Measurements from ENCODE around the gene TNFRSF4.

GRCh38 chr1:1241588-1242219, 27.8 kb upstream of the TNFRSF4 start:
- TF ChIP-seq ASH1L (IDR thresholded peaks at IDR 0.05; ENCODE audit: borderline replicate concordance, low read depth, partially characterized antibody) (no peak), CHD4 (IDR thresholded peaks at IDR 0.05; ENCODE audit: insufficient read depth, insufficient replicate concordance, low read depth, low read length, poor library complexity, severe bottlenecking) (no peak), FOXA1 (IDR thresholded peaks at IDR 0.05; ENCODE audit: borderline replicate concordance) (no peak), CTCF (IDR thresholded peaks at IDR 0.05 in 2 of 3, conservative IDR thresholded peaks at IDR 0.05 in 1 of 3; ENCODE audit: insufficient read depth in 2 of 3, low read depth in 1 of 3, low read length in 3 of 3) (no peak), OTX1 (CRISPR knock-in tag; IDR thresholded peaks at IDR 0.05) (no peak), ZBTB7A (IDR thresholded peaks at IDR 0.05; ENCODE audit: borderline replicate concordance, control insufficient read depth, low read depth, low read length) (no peak), YY1 (IDR thresholded peaks at IDR 0.05; ENCODE audit: borderline replicate concordance in 1 of 3, control insufficient read depth in 1 of 3, extremely low read depth in 1 of 3, insufficient read depth in 3 of 3, insufficient read length in 1 of 3, insufficient replicate concordance in 2 of 3, low read depth in 1 of 3, low read length in 2 of 3) (no peak), IRF1 (CRISPR knock-in tag; IDR thresholded peaks at IDR 0.05; ENCODE audit: borderline replicate concordance) (no peak), ZNF274 (IDR thresholded peaks at IDR 0.05; ENCODE audit: borderline replicate concordance, low read depth, low read length) (no peak), KAT2B (IDR thresholded peaks at IDR 0.05; ENCODE audit: low read depth, low read length) (no peak), CBX3 (IDR thresholded peaks at IDR 0.05; ENCODE audit: borderline replicate concordance in 1 of 2, low read length in 2 of 2) (no peak), ZNF551 (CRISPR knock-in tag; IDR thresholded peaks at IDR 0.05) (no peak), HINFP (tag; conservative IDR thresholded peaks at IDR 0.05; ENCODE audit: low read depth) (no peak)

Measured in K562 (cell line).